Tibial nerve (tissue), 4 donors: ENCODE data around the gene ARHGEF16. TPM values are rescaled to one million over a fixed set of nuclear protein-coding genes. Genes with fewer than 3 reads are reported as not detected.

ENCODE experiments used
- DNase-seq, 2 donors: peaks; one replicate each; pipeline ENCODE4 v3.0.0-alpha.2; 2019; ENCODE audit warnings: low spot score in 2 of 2
- H3K27ac ChIP-seq, 4 donors: fragments of 200-600 bp; sonication (generic) in 3 of 4; one replicate each; pipeline ENCODE4 v1.5.1; 2017 to 2019; ENCODE audit warnings: mild to moderate bottlenecking in 1 of 4
- H3K27me3 ChIP-seq, 2 donors: fragments of 200-600 bp; sonication (generic) in 1 of 2; one replicate each; pipeline versions ENCODE4 v1.5.1 to v1.6.0; 2017 to 2019
- H3K36me3 ChIP-seq, 3 donors: fragments of 200-600 bp; sonication (generic); one replicate each; pipeline ENCODE4 v1.5.1; 2018 to 2019
- H3K4me1 ChIP-seq, 4 donors: fragments of 200-600 bp; sonication (generic) in 3 of 4; one replicate each; pipeline ENCODE4 v1.5.1; 2017 to 2019
- H3K4me3 ChIP-seq, 4 donors: fragments of 200-600 bp; sonication (generic) in 3 of 4; one replicate each; pipeline ENCODE4 v1.5.1; 2017 to 2019; ENCODE audit warnings: mild to moderate bottlenecking in 1 of 4, moderate library complexity in 1 of 4
- H3K9me3 ChIP-seq, 4 donors: fragments of 200-600 bp; sonication (generic) in 3 of 4; one replicate each; pipeline ENCODE4 v1.5.1; 2017 to 2019
- EP300 ChIP-seq, 2 donors: sonication (generic); formaldehyde crosslinking; IDR thresholded peaks; one replicate each; pipeline ENCODE4 v1.6.1; 2017; ENCODE audit warnings: antibody characterized with exemption in 2 of 2, mild to moderate bottlenecking in 1 of 2
- POLR2A ChIP-seq, 2 donors: fragments of 450-650 bp; IDR thresholded peaks; one replicate each; pipeline ENCODE4 v1.6.1; 2017; ENCODE audit warnings: antibody characterized with exemption in 2 of 2, mild to moderate bottlenecking in 2 of 2, moderate library complexity in 2 of 2
- WGBS, 2 donors: methylation state at CpG; one replicate each; pipeline ENCODE4 v1.1.5; 2018; 5-methylcytosine and 5-hydroxymethylcytosine counted together
- total RNA-seq, 4 donors: library from RNA; depleted of rRNA; stranded (reverse); fragments of >200 nt; gene quantifications; one replicate each; pipeline ENCODE4 v1.1.0, GENCODE V29; 2016
- TF ChIP-seq, protein P1 (sequence below), 5 experiments: fragments of 200-600 bp in 3 of 5; fragments of 450-650 bp in 2 of 5; sonication (generic) in 3 of 5; IDR thresholded peaks; one replicate each; pipeline ENCODE4 v1.5.1; 2016 to 2019; ENCODE audit warnings: antibody characterized with exemption in 5 of 5, mild to moderate bottlenecking in 3 of 5, moderate library complexity in 2 of 5

The ARHGEF16 gene
- total RNA-seq, 4 donors from 2014 or later = 10.0 to 19.2 (median 17.1) TPM

DNA sequence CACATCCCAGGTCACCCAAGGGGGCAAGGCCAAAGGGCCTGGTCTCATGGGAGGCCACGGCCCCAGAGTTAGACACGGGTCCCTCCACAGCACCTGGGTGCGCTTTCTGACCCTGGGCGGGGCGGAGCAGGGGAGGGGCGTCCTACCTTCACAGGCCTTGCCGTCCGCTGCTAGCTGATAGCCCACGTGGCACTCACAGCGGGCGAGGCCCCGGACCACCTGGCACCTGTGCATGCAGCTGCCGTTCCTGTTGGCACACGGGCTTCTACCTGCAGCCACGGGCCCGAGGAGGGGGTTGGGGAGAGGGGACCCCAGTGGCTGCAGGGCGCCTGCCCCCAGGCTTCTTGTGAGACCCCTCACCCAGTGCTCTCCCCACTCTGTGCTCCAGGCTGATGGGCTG lies 59.9 kb downstream of the ARHGEF16 start:
- WGBS, 2 donors = 88 to 90% methylated on average over 15 to 16 of the region's 17 CpGs
- H3K9me3 ChIP-seq = no peaks in the 10 kb centered on the region
- DNase-seq = no peak
- peaks cover 0 to 12% (median 0%) of the 10 kb centered on the region in 3 donors for H3K36me3 ChIP-seq
- H3K27ac ChIP-seq = no peak overlapping the region
- no peaks in the 10 kb centered on the region for H3K4me1 ChIP-seq
- H3K27me3 ChIP-seq = no peaks in the 10 kb centered on the region
- H3K4me3 ChIP-seq = no peak overlapping the region
- TF ChIP-seq EP300 (IDR thresholded peaks at IDR 0.05) = no peak
- TF ChIP-seq, protein P1, sequence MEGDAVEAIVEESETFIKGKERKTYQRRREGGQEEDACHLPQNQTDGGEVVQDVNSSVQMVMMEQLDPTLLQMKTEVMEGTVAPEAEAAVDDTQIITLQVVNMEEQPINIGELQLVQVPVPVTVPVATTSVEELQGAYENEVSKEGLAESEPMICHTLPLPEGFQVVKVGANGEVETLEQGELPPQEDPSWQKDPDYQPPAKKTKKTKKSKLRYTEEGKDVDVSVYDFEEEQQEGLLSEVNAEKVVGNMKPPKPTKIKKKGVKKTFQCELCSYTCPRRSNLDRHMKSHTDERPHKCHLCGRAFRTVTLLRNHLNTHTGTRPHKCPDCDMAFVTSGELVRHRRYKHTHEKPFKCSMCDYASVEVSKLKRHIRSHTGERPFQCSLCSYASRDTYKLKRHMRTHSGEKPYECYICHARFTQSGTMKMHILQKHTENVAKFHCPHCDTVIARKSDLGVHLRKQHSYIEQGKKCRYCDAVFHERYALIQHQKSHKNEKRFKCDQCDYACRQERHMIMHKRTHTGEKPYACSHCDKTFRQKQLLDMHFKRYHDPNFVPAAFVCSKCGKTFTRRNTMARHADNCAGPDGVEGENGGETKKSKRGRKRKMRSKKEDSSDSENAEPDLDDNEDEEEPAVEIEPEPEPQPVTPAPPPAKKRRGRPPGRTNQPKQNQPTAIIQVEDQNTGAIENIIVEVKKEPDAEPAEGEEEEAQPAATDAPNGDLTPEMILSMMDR (IDR thresholded peaks at IDR 0.05) = no peak
- TF ChIP-seq POLR2A (IDR thresholded peaks at IDR 0.05) = no peak

DNA sequence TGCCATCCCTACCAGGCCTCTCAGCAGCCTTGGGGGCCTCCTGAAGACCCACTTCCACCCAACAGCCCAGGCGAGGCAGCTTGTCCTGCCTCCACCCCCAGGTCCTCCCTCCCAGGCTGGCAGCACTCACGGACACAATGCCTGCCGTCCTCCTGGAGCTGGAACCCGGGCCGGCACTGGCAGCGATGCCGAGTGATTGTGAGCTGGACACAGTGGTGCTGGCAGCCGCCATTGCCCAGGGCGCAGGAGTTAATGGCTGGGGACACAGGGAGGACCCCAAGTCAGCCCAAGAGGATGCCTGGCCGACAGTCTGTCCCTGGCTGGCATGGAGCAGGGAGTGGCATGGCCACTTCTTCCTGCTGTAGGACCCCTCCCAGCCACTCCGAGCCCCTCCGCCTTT lies 60.8 kb downstream of the ARHGEF16 start:
- no peak overlapping the region for H3K27ac ChIP-seq
- no peak for DNase-seq
- WGBS, 2 donors = 93 to 94% methylated on average over 11 to 12 of the region's 12 CpGs
- H3K4me1 ChIP-seq = no peaks in the 10 kb centered on the region
- peaks cover 0 to 19% (median 0%) of the 10 kb centered on the region in 3 donors for H3K36me3 ChIP-seq
- TF ChIP-seq EP300 (IDR thresholded peaks at IDR 0.05) (no peak), POLR2A (IDR thresholded peaks at IDR 0.05) (no peak)
- no peak overlapping the region for H3K4me3 ChIP-seq
- H3K27me3 ChIP-seq = no peaks in the 10 kb centered on the region
- no peaks in the 10 kb centered on the region for H3K9me3 ChIP-seq

DNA sequence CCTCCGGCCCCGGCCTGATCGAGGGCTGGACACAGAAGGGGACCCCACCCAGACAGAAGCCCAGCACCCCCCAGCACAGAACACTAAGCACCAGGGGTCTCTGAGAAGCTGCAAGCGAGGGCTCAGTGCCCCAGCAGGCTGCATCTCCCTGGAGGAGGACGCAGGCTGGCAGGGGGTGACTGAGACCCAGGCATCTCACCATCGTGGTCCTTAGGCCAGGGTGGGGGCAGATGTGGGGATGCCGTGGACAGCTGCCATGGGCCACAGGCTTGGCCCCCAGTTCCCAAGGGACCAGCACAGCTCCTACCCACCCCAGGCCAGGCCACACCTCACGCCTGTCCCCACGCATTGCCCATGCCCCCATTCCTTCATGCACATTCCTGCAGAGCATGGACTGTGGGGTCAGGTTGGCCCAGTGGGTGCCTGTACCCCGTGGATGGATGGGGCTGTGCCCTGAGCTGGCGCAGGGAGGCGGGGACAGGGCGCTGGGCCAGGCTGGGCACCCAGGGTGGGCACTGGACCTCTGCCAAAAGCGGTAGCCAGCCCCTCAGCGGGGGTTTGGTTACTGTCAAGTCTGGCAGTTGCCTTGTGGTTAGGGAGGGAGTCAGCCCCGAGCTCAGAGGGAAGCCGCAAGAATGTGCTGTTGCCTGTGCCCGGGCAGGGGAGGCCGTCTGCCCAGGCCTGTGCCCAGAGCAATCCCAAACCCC lies 61.5 kb downstream of the ARHGEF16 start:
- 52 to 75% methylated on average over 14 to 15 of the region's 19 CpGs for WGBS, 2 donors
- no peak overlapping the region for H3K27ac ChIP-seq
- no peak for DNase-seq

DNA sequence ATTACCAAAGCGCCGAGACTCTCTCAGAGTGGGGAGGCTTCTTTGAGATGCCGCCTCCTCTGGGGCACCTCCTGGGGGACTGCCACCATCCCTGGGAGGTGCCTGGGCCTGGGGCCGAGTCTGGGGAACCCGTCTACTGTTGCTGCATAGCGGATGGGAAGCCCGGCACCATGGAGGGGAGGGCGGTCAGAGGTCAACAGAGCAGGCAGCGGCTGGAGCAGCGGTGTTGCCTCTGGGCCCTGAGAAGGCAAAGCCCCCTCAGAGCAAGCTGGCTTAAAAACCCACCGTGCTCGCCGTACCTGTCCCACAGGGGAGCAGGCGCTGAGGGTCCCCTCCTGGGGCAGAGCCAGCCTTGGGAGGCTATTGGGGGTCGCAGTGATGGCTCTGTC lies 62.0 kb downstream of the ARHGEF16 start:
- no peak overlapping the region for H3K27ac ChIP-seq

More for the DNA sequence above, 61.5 kb downstream of the ARHGEF16 start:
- H3K27me3 ChIP-seq = no peaks in the 10 kb centered on the region
- no peaks in the 10 kb centered on the region for H3K4me1 ChIP-seq
- peaks cover 0 to 21% (median 0%) of the 10 kb centered on the region in 3 donors for H3K36me3 ChIP-seq
- TF ChIP-seq, protein P1 (IDR thresholded peaks at IDR 0.05) = no peak
- TF ChIP-seq POLR2A (IDR thresholded peaks at IDR 0.05) (no peak), EP300 (IDR thresholded peaks at IDR 0.05) (no peak)
- no peaks in the 10 kb centered on the region for H3K9me3 ChIP-seq
- H3K4me3 ChIP-seq = no peak overlapping the region

DNA sequence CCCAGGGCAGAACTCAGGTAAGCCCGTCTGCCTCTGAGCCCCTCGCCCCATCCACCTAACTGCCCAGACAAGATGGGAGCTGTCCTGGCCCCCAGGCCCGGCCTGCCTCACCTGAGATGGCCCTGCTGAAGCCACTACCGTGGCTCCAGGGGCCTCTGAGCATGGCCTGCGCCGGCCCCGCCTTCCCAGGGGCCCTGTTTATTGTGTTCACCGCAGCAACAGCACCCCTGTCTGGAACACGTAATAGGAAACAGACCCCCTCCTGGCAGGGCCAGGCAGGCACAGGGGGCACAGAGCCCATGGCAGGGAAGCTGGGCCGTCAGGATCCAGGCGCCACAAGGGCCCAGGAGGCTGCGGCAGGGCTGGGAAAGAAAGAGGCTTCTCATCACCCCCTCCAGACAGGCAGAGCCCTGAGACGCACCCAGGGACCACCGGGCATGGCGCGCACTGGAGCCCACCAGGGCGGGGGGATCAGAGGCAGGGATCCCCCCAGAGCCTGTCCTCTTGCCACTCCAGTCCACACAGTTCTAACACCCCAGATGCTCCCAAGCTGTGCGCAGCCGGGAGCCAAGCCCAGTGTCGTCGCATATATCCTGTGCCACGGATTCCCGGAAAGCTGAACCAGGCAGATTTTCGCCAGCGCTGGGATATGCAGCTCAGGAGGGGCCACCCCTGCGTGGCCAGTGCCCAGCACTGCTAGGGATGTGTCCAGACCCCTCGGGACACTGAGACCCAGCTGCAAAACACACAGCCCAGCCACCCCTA lies 62.6 kb downstream of the ARHGEF16 start:
- Histone ChIP-seq H3K27ac (no peak overlapping the region), H3K27me3 (no peaks in the 10 kb centered on the region), H3K4me1 (no peaks in the 10 kb centered on the region), H3K36me3 (peaks cover 0 to 12% (median 0%) of the 10 kb centered on the region in 3 donors), H3K9me3 (no peaks in the 10 kb centered on the region), H3K4me3 (no peak overlapping the region)
- 76 to 93% methylated on average over 11 to 17 of the region's 27 CpGs for WGBS, 2 donors
- no peak for DNase-seq
- TF ChIP-seq POLR2A (IDR thresholded peaks at IDR 0.05) (no peak), EP300 (IDR thresholded peaks at IDR 0.05) (no peak)
- TF ChIP-seq, protein P1 (IDR thresholded peaks at IDR 0.05) = no peak

More for the DNA sequence above, 62.0 kb downstream of the ARHGEF16 start:
- Histone ChIP-seq H3K4me1 (no peaks in the 10 kb centered on the region), H3K36me3 (peaks cover 0 to 18% (median 0%) of the 10 kb centered on the region in 3 donors), H3K9me3 (no peaks in the 10 kb centered on the region), H3K4me3 (no peak overlapping the region), H3K27me3 (no peaks in the 10 kb centered on the region)
- no peak for TF ChIP-seq EP300 (IDR thresholded peaks at IDR 0.05)
- TF ChIP-seq POLR2A (IDR thresholded peaks at IDR 0.05) = no peak
- TF ChIP-seq, protein P1 (IDR thresholded peaks at IDR 0.05) = no peak
- 0 to 64% methylated on average over 1 to 15 of the region's 15 CpGs for WGBS, 2 donors
- DNase-seq = no peak
